Skeletal muscle tissue (tissue), 4 donors: Measurements from ENCODE around the gene IFI30. TPM values are rescaled to one million over a fixed set of nuclear protein-coding genes. Genes with fewer than 3 reads are reported as not detected.
A peak's percentile ranks its signal among the peaks of the same experiment; 100 is the strongest.
"Not testable (repeated sequence)": the region's sequence is repeated elsewhere in the genome, so short reads cannot be mapped to it uniquely, and the experiment has no call there.

Experiments used
- H3K27ac ChIP-seq: one replicate; pipeline ENCODE4 v1.7.0; 2013; ENCODE audit warnings: mild to moderate bottlenecking, low read depth, low read length, inconsistent platforms
- H3K27me3 ChIP-seq, 3 donors: one replicate each; pipeline ENCODE4 v1.7.0; 2013; ENCODE audit warnings: low read length in 3 of 3; ENCODE audit not compliant: control insufficient read depth in 3 of 3, insufficient read depth in 3 of 3
- H3K36me3 ChIP-seq, 3 donors: one replicate each; pipeline ENCODE4 v1.7.0; 2013; ENCODE audit warnings: low read length in 3 of 3; ENCODE audit not compliant: control insufficient read depth in 3 of 3, insufficient read depth in 3 of 3
- H3K4me1 ChIP-seq, 3 donors: one replicate each; pipeline ENCODE4 v1.7.0; 2013; ENCODE audit warnings: low read length in 3 of 3, mild to moderate bottlenecking in 3 of 3; ENCODE audit not compliant: control insufficient read depth in 3 of 3, insufficient read depth in 3 of 3
- H3K4me3 ChIP-seq, 3 donors: one replicate each; pipeline ENCODE4 v1.7.0; 2013; ENCODE audit warnings: low read length in 3 of 3
- H3K9ac ChIP-seq, 3 donors: one replicate each; pipeline ENCODE4 v1.7.0; 2013; ENCODE audit warnings: low read length in 3 of 3, mild to moderate bottlenecking in 3 of 3, moderate library complexity in 2 of 3, low read depth in 1 of 3
- H3K9me3 ChIP-seq, 3 donors: one replicate each; pipeline ENCODE4 v1.7.0; 2013; ENCODE audit warnings: low read length in 3 of 3; ENCODE audit not compliant: control insufficient read depth in 3 of 3
- total RNA-seq: library from RNA; depleted of rRNA; stranded (reverse); fragments of >200 nt; gene quantifications from one replicate; pipeline ENCODE4 v1.2.3, GENCODE V29; 2014
- donor health status: Osteomylitis.

The IFI30 gene
- total RNA-seq, 1 donor from 2014 or later = 3.7 TPM

DNA sequence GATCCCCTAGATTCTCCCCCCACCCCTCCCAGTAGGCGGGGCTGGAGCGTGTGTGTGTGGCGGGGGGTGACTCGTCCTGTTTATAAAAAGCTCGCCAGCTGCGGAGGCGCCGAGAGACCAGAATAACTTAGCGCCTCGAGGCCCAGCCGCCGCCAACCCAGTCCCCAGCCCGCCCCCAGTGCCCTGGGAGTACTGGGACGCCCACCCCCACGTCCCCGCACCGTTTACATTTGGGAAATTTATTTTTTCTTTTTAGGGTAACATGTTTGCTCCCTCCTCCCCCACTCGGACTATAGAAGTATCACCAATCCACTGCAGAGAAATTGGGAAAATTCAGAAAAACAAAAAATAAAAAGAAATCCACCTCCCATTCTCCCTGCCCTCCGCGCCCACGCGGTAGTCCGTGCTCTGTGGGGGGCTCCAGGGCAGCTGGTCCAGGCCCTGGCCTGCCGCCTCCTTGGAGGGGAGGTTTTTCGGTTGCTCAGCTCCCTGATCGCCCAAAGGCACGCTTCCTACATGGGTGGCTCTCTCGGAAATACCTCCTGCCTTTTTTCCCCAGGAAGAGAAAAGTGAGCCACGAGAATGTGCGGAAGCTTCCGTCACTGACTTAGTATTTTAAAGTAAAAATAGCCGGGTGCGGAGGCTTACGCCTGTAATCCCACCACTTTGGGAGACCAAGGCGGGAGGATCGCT is 31.7 kb downstream of the IFI30 start:
- peaks cover 16 to 19% (median 16%) of the 10 kb centered on the region in 3 donors for H3K4me1 ChIP-seq

DNA sequence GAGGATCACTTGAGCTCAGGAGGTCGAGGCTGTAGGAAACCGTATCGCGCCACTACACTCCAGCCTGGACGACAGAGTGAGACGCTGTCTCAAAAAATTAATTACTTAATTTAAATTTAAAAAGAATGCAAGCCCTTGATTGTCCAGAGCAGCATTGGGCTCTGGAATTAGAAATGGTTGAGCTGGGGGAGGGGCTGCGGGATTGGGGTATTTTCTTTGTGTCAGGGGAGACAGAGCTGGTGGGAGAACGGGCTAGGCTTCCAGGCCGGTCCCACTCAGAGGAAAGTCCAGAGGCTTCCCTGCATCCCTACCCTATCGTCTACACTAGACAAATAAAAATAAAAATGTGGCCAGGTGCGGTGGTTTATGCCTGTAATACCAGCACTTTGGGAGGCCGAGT is 32.4 kb downstream of the IFI30 start:
- peaks cover 0 to 5% (median 4%) of the 10 kb centered on the region in 3 donors for H3K36me3 ChIP-seq
- H3K4me1 ChIP-seq = peaks cover 16 to 19% (median 16%) of the 10 kb centered on the region in 3 donors
- no peaks in the 10 kb centered on the region for H3K27me3 ChIP-seq
- no peaks in the 10 kb centered on the region for H3K9me3 ChIP-seq
- H3K27ac ChIP-seq = peak overlapping the region; percentile 100
- peak overlapping the region in 1 of 3 donors; percentile 98 for H3K9ac ChIP-seq
- peak overlapping the region in 1 of 3 donors; percentile 76 for H3K4me3 ChIP-seq

More for the DNA sequence above, 31.7 kb downstream of the IFI30 start:
- Histone ChIP-seq H3K36me3 (peaks cover under 1 to 8% (median 6%) of the 10 kb centered on the region in 3 donors), H3K4me3 (peak overlapping the region; percentile 76 to 87 (median 85)), H3K9ac (peak overlapping the region; percentile 93 to 98 (median 98)), H3K27ac (peak overlapping the region; percentile 100), H3K9me3 (no peaks in the 10 kb centered on the region), H3K27me3 (no peaks in the 10 kb centered on the region)

DNA sequence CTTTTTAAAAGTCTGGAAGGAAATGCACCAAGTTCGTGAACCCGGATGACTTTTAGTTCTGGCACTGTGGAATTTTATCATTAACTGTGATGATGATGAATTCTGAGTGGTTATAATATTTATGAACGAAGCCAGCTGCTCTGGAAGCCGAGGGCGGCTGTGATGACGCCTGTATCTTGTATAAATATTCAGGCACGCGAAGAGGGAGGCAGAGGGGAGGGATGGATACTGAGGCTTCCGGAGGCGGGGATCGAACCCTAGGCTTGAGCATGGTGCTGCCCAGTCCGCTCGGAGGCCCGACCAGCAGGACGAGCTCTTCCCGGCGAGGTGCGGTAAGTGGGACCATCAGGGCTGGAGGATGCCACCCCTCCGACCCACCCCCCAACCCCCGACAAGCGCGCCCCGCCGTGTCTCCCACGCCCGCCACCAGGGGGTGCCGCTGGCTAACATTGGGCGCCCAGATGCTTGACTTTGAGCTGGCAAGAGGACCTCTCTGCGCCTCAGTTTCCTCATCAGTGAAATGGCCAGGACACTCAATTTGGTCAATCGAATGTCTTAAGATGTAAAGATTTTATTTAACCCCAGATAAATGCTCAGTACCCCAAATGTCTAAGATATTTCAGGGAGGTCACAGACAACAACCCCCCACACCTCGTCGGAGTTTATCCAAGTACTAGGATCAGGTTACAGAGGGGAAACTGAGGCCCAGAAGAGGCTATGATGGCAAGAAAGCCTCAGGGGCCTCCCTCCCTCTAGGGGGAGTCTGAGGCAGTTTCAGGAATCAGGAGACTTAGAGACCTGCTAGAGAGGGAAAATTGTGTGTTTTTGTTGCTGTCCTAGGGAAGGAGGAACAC is 34.7 kb downstream of the IFI30 start:
- Histone ChIP-seq H3K4me3 (no peak overlapping the region), H3K9ac (no peak overlapping the region), H3K27me3 (no peaks in the 10 kb centered on the region), H3K4me1 (peaks cover 5 to 12% (median 9%) of the 10 kb centered on the region in 3 donors), H3K36me3 (no peaks in the 10 kb centered on the region), H3K27ac (no peak overlapping the region), H3K9me3 (no peaks in the 10 kb centered on the region)

DNA sequence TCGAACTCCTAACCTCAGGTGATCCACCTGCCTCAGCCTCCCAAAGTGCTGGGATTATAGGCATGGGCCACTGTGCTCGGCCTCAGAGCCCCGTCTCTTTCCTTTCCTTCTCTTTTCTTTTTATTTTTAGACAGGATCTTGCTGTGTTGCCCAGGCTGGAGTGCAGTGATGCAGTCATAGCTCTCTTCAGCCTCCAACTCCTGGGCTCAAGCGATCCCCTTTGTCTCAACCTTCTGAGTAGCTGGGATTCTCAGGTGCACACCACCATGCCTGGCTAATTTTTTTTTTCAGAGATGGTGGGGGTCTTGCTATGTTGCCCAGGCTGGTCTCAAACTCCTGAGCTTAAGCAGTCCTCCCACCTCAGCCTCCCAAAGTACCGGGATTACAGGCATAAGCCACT is 36.3 kb downstream of the IFI30 start:
- H3K27ac ChIP-seq, H3K4me1 ChIP-seq, H3K9ac ChIP-seq, H3K9me3 ChIP-seq, H3K27me3 ChIP-seq, H3K4me3 ChIP-seq, H3K36me3 ChIP-seq: not testable (repeated sequence)

DNA sequence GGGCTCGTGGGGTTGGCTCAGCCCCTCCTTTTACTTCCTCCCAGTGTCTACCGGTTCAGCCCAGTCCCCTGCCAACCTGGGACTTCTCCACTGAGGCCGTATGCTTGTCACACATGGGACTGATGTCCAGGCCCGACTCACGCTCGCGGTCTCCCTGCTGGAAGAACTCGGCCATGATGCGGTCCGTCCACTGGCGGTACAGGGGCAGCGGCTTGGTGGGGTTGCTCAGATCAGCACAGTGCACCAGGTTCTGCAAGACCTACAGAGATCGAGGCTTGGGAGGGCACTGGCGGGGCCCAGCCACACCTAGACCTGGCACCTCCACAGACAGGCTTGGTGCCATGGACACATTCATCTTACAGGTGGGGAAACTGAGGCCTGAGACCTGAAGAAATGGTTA is 38.1 kb downstream of the IFI30 start:
- Histone ChIP-seq H3K4me3 (no peak overlapping the region), H3K27ac (no peak overlapping the region), H3K27me3 (no peaks in the 10 kb centered on the region), H3K36me3 (no peaks in the 10 kb centered on the region), H3K9me3 (no peaks in the 10 kb centered on the region), H3K9ac (no peak overlapping the region), H3K4me1 (no peaks in the 10 kb centered on the region)

DNA sequence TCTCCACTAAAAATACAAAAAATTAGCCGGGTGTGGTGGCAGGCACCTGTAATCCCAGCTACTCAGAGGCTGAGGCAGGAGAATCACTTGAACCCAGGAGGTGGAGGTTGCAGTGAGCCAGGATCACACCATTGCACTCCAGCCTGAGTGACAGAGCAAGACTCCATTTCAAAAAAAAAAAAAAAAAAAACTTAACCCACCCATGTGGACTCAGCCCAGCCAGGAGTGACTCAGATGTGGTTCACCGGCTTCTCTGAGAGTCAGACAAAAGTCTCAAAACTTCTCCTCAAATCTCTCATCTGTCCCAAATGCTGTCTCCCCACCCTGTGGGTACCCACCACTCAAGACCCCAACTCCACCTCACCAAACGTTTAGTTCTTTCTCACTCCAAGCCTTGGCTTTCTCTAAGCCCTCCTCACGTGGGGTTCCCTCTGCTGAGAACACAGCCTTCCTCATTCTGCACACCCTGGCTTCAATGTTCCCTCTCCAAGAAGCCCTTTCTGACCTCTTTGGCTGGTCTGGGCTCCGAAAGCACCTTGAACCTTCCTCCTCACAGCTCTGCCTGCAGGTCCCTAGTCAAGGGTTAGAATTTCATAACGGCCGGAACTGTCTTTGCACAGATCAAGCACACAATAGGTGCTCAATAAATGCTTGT is 41.3 kb downstream of the IFI30 start:
- no peaks in the 10 kb centered on the region for H3K27me3 ChIP-seq
- no peaks in the 10 kb centered on the region for H3K9me3 ChIP-seq
- H3K4me1 ChIP-seq = no peaks in the 10 kb centered on the region
- H3K36me3 ChIP-seq = no peaks in the 10 kb centered on the region
- no peak overlapping the region for H3K9ac ChIP-seq
- H3K4me3 ChIP-seq = no peak overlapping the region
- no peak overlapping the region for H3K27ac ChIP-seq

DNA sequence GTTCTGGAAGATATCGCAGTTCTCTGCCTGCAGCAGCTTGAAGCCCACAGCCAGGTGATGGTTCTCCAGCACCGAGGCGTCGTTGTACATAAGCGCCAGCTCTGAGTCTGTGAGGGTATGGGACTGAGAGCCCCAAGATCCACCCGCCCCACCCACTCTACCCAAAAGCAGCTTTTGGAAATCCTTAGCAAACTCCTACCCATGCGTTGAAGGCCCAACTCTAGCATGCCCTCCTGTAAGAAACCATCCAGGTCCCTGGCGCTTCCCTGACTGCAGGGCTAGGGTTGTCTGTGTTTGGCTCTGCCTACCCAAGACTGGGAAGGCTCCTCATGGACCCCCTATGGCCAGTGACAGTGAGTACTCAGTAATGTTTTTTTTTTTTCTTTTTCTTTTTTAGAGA is 43.2 kb downstream of the IFI30 start:
- no peaks in the 10 kb centered on the region for H3K36me3 ChIP-seq
- H3K27ac ChIP-seq = no peak overlapping the region
- H3K27me3 ChIP-seq = peaks cover 0 to 8% (median 4%) of the 10 kb centered on the region in 3 donors
- H3K4me1 ChIP-seq = no peaks in the 10 kb centered on the region
- H3K9me3 ChIP-seq = no peaks in the 10 kb centered on the region
- no peak overlapping the region for H3K4me3 ChIP-seq
- no peak overlapping the region for H3K9ac ChIP-seq

DNA sequence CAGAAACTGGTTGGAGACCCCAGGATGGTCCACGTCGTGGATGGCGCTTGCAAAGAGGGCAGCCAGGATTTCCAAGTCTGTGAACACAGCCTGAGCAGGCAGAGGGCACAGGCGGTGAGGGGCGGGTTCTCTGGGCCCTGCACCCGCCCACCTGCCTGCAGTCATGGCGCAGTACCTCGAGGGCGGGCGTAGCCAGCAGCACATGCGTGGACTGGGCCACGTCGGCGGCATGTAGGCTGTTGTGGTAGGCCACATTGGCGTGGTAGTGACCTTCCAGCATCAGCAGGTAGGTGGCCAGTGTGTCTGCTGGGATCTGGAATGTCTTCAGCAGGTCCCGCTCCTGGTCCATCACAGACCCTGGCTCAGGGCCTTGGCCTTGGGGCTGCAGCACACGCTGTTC is 44.5 kb downstream of the IFI30 start:
- no peaks in the 10 kb centered on the region for H3K4me1 ChIP-seq
- H3K9ac ChIP-seq = no peak overlapping the region
- no peak overlapping the region for H3K4me3 ChIP-seq
- no peaks in the 10 kb centered on the region for H3K9me3 ChIP-seq
- H3K36me3 ChIP-seq = no peaks in the 10 kb centered on the region
- peaks cover 0 to 13% (median 10%) of the 10 kb centered on the region in 3 donors for H3K27me3 ChIP-seq
- no peak overlapping the region for H3K27ac ChIP-seq

DNA sequence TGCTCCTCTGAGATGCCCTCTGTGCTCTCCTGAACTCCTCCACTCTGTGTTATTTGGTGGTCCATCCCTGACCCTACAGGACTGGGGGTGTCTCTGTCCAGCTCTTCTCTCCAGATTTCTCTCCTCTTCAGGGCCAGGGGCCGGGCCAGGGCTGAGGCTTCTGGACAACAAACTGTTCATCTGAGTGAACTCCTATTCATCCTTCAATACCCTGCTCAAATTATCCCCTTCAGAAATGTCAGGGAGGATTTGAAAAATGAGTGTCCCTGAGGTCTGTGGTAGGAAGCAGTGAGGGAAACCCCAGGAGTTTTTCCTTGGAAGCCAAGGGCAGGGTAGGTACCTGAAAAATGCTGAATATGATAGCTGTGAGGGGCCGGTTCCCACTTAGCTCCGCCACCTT is 45.0 kb downstream of the IFI30 start:
- H3K9me3 ChIP-seq = no peaks in the 10 kb centered on the region
- H3K27me3 ChIP-seq = peaks cover 0 to 13% (median 10%) of the 10 kb centered on the region in 3 donors
- no peak overlapping the region for H3K9ac ChIP-seq
- no peaks in the 10 kb centered on the region for H3K36me3 ChIP-seq
- H3K27ac ChIP-seq = no peak overlapping the region
- peaks cover 0 to under 1% (median 0%) of the 10 kb centered on the region in 3 donors for H3K4me1 ChIP-seq
- no peak overlapping the region for H3K4me3 ChIP-seq
